Measurements from ENCODE around the gene OR6C76.
"Not testable (repeated sequence)": the region's sequence is repeated elsewhere in the genome, so short reads cannot be mapped to it uniquely, and the experiment has no call there.

OR6C76 gene
- 0 to 0.44 (median 0) reads per million in 17 experiments for total RNA-seq

- no peak for DNase-seq
Measured at GRCh38 chr12:55425954-55426353, at the start of gene OR6C76. Gene OR6C76, plus strand, starts transcription at chr12:55426254. Its CDS starts 0 bp downstream, at chr12:55426254.

GRCh38 chr12:55385891-55386290 is 40.2 kb upstream of the OR6C76 start:
- no peak for DNase-seq

GRCh38 chr12:55392032-55392795 is 33.8 kb upstream of the OR6C76 start:
- DNase-seq, result no peak

- DNase-seq, result no peak
Measured at GRCh38 chr12:55396326-55396725, 29.7 kb upstream of the OR6C76 start.

GRCh38 chr12:55400229-55400628 is 25.8 kb upstream of the OR6C76 start, which contains the start of gene OR6C65:
Gene OR6C65, plus strand, starts transcription at chr12:55400529. Its CDS starts 0 bp downstream, at chr12:55400529.
- DNase-seq, result no peak

GRCh38 chr12:55407866-55408265 is 18.2 kb upstream of the OR6C76 start:
- DNase-seq, result no peak

GRCh38 chr12:55409133-55409532 is 16.9 kb upstream of the OR6C76 start:
- not testable (repeated sequence) for DNase-seq

- DNase-seq, result not testable (repeated sequence)
Measured at GRCh38 chr12:55412138-55412537, 13.9 kb upstream of the OR6C76 start.

GRCh38 chr12:55413498-55414388 is 12.3 kb upstream of the OR6C76 start:
- DNase-seq, result not testable (repeated sequence)

- DNase-seq, result not testable (repeated sequence)
Measured at GRCh38 chr12:55414396-55414823, 11.6 kb upstream of the OR6C76 start.

- not testable (repeated sequence) for DNase-seq
Measured at GRCh38 chr12:55414889-55415288, 11.2 kb upstream of the OR6C76 start.

GRCh38 chr12:55416961-55417360 is 9.1 kb upstream of the OR6C76 start:
- DNase-seq, result no peak

GRCh38 chr12:55420307-55420962 is 5.6 kb upstream of the OR6C76 start:
- no peak for DNase-seq

- peak in 2 of 4 experiments; percentile 46 to 48 for DNase-seq
Measured at GRCh38 chr12:55428331-55429243, 2.5 kb downstream of the OR6C76 start.

- not testable (repeated sequence) for DNase-seq
Measured at GRCh38 chr12:55441233-55441632, 15.2 kb downstream of the OR6C76 start.

- DNase-seq, result no peak
Measured at GRCh38 chr12:55443776-55444175, 17.7 kb downstream of the OR6C76 start, which contains the start of gene OR6C2. Gene OR6C2, plus strand, starts transcription at chr12:55444076. Its CDS starts 8,138 bp downstream, at chr12:55452214.

- no peak for DNase-seq
Measured at GRCh38 chr12:55445357-55445756, 19.3 kb downstream of the OR6C76 start.

GRCh38 chr12:55446326-55446725 is 20.3 kb downstream of the OR6C76 start:
- no peak for DNase-seq

- DNase-seq, result no peak
Measured at GRCh38 chr12:55448825-55449224, 22.8 kb downstream of the OR6C76 start.

GRCh38 chr12:55464926-55465325 is 38.9 kb downstream of the OR6C76 start:
- DNase-seq, result not testable (repeated sequence)

- DNase-seq, result peak in 2 of 4 experiments; percentile 7 to 34
Measured at GRCh38 chr12:55467836-55468235, 41.8 kb downstream of the OR6C76 start.

Measured in suppressor macrophage (primary cell).